OCI-LY1 (cell line): ENCODE data around the gene DYSF.

Source experiments
- H2AFZ ChIP-seq: fragments of 200-600 bp; sonication (generic), shearing (Covaris generic); 2 replicates; pipeline ENCODE4 v1.6.0; 2014; ENCODE audit warnings: antibody characterized with exemption, mild to moderate bottlenecking, low read length
- H3F3A ChIP-seq: fragments of 200-600 bp; sonication (generic), shearing (Covaris generic); 2 replicates; pipeline ENCODE4 v1.6.0; 2014; ENCODE audit warnings: mild to moderate bottlenecking, antibody characterized with exemption, low read length, moderate library complexity; ENCODE audit not compliant: insufficient read depth
- H3K27ac ChIP-seq: fragments of 200-600 bp; sonication (generic); 2 replicates; pipeline ENCODE4 v1.5.1; 2014; ENCODE audit warnings: low read length, mixed run types, mild to moderate bottlenecking, low read depth; ENCODE audit not compliant: poor library complexity, severe bottlenecking
- H3K27me3 ChIP-seq: fragments of 200-600 bp; sonication (generic); 2 replicates; pipeline ENCODE4 v1.6.0; 2014; ENCODE audit warnings: antibody characterized with exemption, mild to moderate bottlenecking, low read length, moderate library complexity; ENCODE audit not compliant: insufficient read depth
- H3K36me3 ChIP-seq: fragments of 200-600 bp; sonication (generic); 2 replicates; pipeline ENCODE4 v1.6.1; 2014; ENCODE audit warnings: mild to moderate bottlenecking, antibody characterized with exemption, low read length, moderate library complexity, mixed read lengths; ENCODE audit not compliant: insufficient read depth
- H3K4me1 ChIP-seq: fragments of 200-600 bp; sonication (generic); 2 replicates; pipeline ENCODE4 v1.5.1; 2014; ENCODE audit warnings: mild to moderate bottlenecking, low read length, moderate library complexity; ENCODE audit not compliant: insufficient read depth, severe bottlenecking
- H3K4me2 ChIP-seq: fragments of 200-600 bp; sonication (generic), shearing (Covaris generic); 2 replicates; pipeline ENCODE4 v1.6.1; 2014; ENCODE audit warnings: low read length
- H3K4me3 ChIP-seq: fragments of 200-600 bp; sonication (generic); 2 replicates; pipeline ENCODE4 v1.5.1; 2014; ENCODE audit warnings: low read length, low read depth, mild to moderate bottlenecking, mixed read lengths; ENCODE audit not compliant: poor library complexity, severe bottlenecking
- H3K79me2 ChIP-seq: fragments of 200-600 bp; shearing (Covaris generic); 2 replicates; pipeline ENCODE4 v1.6.1; 2016; ENCODE audit warnings: mixed run types, low read length, mixed read lengths; ENCODE audit not compliant: insufficient read depth
- H3K9ac ChIP-seq: fragments of 200-600 bp; sonication (generic), shearing (Covaris generic); 2 replicates; pipeline ENCODE4 v1.6.1; 2014; ENCODE audit warnings: mild to moderate bottlenecking, low read length, mixed read lengths
- H3K9me2 ChIP-seq: fragments of 200-600 bp; sonication (generic), shearing (Covaris generic); 2 replicates; pipeline ENCODE4 v1.6.1; 2014; ENCODE audit warnings: low read depth, mild to moderate bottlenecking, low read length, mixed read lengths
- H3K9me3 ChIP-seq: fragments of 200-600 bp; shearing (Covaris generic); 2 replicates; pipeline ENCODE4 v1.6.1; 2014; ENCODE audit warnings: low read length, mixed read lengths
- H4K20me1 ChIP-seq: fragments of 200-600 bp; sonication (generic), shearing (Covaris generic); 2 replicates; pipeline ENCODE4 v1.6.0; 2016; ENCODE audit warnings: mild to moderate bottlenecking, low read length; ENCODE audit not compliant: insufficient read depth
- EZH2 ChIP-seq: fragments of 200-600 bp; sonication (generic), shearing (Covaris generic); IDR thresholded peaks from 2 replicates; pipeline ENCODE4 v1.8.0; 2017; ENCODE audit warnings: borderline replicate concordance, mixed run types, mild to moderate bottlenecking, antibody characterized with exemption, low read length, moderate library complexity, mixed read lengths
- TF ChIP-seq, protein P1 (sequence below): fragments of 200-600 bp; sonication (generic), shearing (Covaris generic); IDR thresholded peaks from 2 replicates; pipeline ENCODE4 v1.5.1; 2017; ENCODE audit warnings: mild to moderate bottlenecking, antibody characterized with exemption, low read length, moderate library complexity, mixed read lengths

Gene DYSF

DNA sequence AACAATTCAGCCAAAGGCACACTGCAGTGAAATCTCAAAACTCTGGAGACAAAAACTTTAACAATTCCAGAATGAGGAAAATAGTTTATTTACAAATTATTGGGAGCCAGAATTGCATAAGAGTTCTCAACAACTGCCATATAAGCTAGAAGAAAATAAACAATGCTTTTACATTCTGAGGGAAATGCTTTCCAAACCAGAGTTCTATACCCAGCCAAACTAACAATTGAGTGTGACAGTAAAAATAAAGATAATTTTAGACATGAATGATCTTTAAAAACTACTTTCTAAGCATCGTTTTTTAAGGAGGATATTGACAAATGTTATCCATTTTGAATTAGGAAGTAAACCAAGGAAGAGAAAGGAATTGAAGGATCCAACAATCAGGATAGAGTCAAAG, 271.4 kb downstream of the DYSF start:
- no peaks in the 10 kb centered on the region for H4K20me1 ChIP-seq
- H3K4me1 ChIP-seq, result no peaks in the 10 kb centered on the region
- TF ChIP-seq EZH2, result no peak
- TF ChIP-seq, protein P1, sequence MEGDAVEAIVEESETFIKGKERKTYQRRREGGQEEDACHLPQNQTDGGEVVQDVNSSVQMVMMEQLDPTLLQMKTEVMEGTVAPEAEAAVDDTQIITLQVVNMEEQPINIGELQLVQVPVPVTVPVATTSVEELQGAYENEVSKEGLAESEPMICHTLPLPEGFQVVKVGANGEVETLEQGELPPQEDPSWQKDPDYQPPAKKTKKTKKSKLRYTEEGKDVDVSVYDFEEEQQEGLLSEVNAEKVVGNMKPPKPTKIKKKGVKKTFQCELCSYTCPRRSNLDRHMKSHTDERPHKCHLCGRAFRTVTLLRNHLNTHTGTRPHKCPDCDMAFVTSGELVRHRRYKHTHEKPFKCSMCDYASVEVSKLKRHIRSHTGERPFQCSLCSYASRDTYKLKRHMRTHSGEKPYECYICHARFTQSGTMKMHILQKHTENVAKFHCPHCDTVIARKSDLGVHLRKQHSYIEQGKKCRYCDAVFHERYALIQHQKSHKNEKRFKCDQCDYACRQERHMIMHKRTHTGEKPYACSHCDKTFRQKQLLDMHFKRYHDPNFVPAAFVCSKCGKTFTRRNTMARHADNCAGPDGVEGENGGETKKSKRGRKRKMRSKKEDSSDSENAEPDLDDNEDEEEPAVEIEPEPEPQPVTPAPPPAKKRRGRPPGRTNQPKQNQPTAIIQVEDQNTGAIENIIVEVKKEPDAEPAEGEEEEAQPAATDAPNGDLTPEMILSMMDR, result no peak
- H3K4me2 ChIP-seq, result no peak overlapping the region
- no peaks in the 10 kb centered on the region for H3K79me2 ChIP-seq
- H2AFZ ChIP-seq, result no peak overlapping the region
- H3K27me3 ChIP-seq, result no peaks in the 10 kb centered on the region
- H3K27ac ChIP-seq, result no peak overlapping the region
- H3F3A ChIP-seq, result no peaks in the 10 kb centered on the region
- H3K4me3 ChIP-seq, result no peak overlapping the region
- H3K9me3 ChIP-seq, result 0 out of 2 replicates have a peak, but pooled peaks cover 4% of the 10 kb centered on the region
- no peaks in the 10 kb centered on the region for H3K9me2 ChIP-seq
- no peak overlapping the region for H3K9ac ChIP-seq
- H3K36me3 ChIP-seq, result no peaks in the 10 kb centered on the region

- no peak overlapping the region for H2AFZ ChIP-seq
- H3K4me3 ChIP-seq, result no peak overlapping the region
- no peaks in the 10 kb centered on the region for H3K36me3 ChIP-seq
- H3K27me3 ChIP-seq, result no peaks in the 10 kb centered on the region
- no peak overlapping the region for H3K9ac ChIP-seq
- H3K9me3 ChIP-seq, result 0 out of 2 replicates have a peak, but pooled peaks cover 4% of the 10 kb centered on the region
- no peak for TF ChIP-seq EZH2
- TF ChIP-seq, protein P1, result no peak
- H3K9me2 ChIP-seq, result no peaks in the 10 kb centered on the region
- no peaks in the 10 kb centered on the region for H3K79me2 ChIP-seq
- no peak overlapping the region for H3K27ac ChIP-seq
- H3F3A ChIP-seq, result no peaks in the 10 kb centered on the region
- no peaks in the 10 kb centered on the region for H4K20me1 ChIP-seq
- H3K4me2 ChIP-seq, result no peak overlapping the region
- H3K4me1 ChIP-seq, result no peaks in the 10 kb centered on the region
These were observed 272.5 kb downstream of the DYSF start for GRCh38 chr2:71725836-71726235.

GRCh38 chr2:71727562-71727961, 274.2 kb downstream of the DYSF start:
- H3F3A ChIP-seq, result no peaks in the 10 kb centered on the region
- H3K9me2 ChIP-seq, result no peaks in the 10 kb centered on the region
- H3K9ac ChIP-seq, result no peak overlapping the region
- no peaks in the 10 kb centered on the region for H3K27me3 ChIP-seq
- TF ChIP-seq, protein P1, result no peak
- H3K4me2 ChIP-seq, result no peak overlapping the region
- 0 out of 2 replicates have a peak, but pooled peaks cover 4% of the 10 kb centered on the region for H3K9me3 ChIP-seq
- no peak overlapping the region for H3K27ac ChIP-seq
- H2AFZ ChIP-seq, result no peak overlapping the region
- no peaks in the 10 kb centered on the region for H3K4me1 ChIP-seq
- no peaks in the 10 kb centered on the region for H3K36me3 ChIP-seq
- H3K4me3 ChIP-seq, result no peak overlapping the region
- H3K79me2 ChIP-seq, result no peaks in the 10 kb centered on the region
- no peaks in the 10 kb centered on the region for H4K20me1 ChIP-seq
